ENCODE results near the gene PRPF19. TPM values are rescaled to one million over a fixed set of nuclear protein-coding genes. Genes with fewer than 3 reads are reported as not detected.

The PRPF19 gene
- total and polyA plus RNA-seq, 9 of the 15 experiments (the other 6 are each of a cell fraction or from before 2014, with no cell fraction given) = 9.4 to 212 (median 73.2) TPM

DNA sequence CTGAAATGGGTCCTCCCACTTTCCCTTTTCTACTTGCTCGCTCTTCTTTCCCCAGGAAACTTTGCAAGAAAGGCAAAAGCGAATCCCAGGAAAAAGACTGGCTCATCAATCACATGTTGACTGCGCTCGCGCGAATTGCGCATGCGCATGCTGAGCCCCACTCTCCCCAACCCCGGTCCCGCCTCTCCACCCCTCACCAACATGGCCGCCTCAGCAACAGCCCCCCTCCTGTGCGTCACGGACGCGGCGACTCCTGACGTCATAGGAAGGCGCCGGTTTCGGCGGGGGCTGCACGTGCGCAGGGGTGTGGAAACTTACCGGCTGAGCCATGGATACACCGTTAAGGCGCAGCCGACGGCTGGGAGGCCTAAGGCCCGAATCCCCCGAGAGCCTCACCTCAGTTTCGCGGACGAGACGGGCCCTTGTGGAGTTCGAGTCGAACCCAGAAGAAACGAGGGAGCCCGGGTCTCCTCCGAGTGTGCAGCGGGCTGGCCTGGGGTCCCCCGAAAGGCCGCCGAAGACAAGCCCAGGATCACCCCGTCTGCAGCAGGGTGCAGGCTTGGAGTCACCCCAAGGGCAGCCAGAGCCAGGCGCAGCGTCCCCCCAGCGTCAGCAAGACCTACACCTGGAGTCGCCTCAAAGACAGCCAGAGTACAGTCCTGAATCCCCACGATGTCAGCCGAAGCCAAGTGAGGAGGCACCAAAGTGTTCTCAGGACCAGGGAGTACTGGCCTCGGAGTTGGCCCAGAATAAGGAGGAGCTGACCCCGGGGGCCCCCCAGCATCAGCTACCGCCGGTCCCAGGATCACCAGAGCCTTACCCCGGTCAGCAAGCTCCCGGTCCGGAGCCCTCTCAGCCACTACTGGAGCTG lies 64.4 kb downstream of the PRPF19 start, which contains the start of gene CCDC86 (continued):
- TF ChIP-seq, protein P1, sequence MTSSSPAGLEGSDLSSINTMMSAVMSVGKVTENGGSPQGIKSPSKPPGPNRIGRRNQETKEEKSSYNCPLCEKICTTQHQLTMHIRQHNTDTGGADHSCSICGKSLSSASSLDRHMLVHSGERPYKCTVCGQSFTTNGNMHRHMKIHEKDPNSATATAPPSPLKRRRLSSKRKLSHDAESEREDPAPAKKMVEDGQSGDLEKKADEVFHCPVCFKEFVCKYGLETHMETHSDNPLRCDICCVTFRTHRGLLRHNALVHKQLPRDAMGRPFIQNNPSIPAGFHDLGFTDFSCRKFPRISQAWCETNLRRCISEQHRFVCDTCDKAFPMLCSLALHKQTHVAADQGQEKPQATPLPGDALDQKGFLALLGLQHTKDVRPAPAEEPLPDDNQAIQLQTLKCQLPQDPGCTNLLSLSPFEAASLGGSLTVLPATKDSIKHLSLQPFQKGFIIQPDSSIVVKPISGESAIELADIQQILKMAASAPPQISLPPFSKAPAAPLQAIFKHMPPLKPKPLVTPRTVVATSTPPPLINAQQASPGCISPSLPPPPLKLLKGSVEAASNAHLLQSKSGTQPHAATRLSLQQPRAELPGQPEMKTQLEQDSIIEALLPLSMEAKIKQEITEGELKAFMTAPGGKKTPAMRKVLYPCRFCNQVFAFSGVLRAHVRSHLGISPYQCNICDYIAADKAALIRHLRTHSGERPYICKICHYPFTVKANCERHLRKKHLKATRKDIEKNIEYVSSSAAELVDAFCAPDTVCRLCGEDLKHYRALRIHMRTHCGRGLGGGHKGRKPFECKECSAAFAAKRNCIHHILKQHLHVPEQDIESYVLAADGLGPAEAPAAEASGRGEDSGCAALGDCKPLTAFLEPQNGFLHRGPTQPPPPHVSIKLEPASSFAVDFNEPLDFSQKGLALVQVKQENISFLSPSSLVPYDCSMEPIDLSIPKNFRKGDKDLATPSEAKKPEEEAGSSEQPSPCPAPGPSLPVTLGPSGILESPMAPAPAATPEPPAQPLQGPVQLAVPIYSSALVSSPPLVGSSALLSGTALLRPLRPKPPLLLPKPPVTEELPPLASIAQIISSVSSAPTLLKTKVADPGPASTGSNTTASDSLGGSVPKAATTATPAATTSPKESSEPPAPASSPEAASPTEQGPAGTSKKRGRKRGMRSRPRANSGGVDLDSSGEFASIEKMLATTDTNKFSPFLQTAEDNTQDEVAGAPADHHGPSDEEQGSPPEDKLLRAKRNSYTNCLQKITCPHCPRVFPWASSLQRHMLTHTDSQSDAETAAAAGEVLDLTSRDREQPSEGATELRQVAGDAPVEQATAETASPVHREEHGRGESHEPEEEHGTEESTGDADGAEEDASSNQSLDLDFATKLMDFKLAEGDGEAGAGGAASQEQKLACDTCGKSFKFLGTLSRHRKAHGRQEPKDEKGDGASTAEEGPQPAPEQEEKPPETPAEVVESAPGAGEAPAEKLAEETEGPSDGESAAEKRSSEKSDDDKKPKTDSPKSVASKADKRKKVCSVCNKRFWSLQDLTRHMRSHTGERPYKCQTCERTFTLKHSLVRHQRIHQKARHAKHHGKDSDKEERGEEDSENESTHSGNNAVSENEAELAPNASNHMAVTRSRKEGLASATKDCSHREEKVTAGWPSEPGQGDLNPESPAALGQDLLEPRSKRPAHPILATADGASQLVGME (CRISPR knock-in tag; IDR thresholded peaks at IDR 0.05) = no peak
- TF ChIP-seq ESRRB (CRISPR knock-in tag; IDR thresholded peaks at IDR 0.05; ENCODE audit: borderline replicate concordance) (no peak), GABPA (tag; conservative IDR thresholded peaks at IDR 0.05; ENCODE audit: low read depth) (peak; percentile 44; the same call in 1 of the 2 replicates), TBL1XR1 (IDR thresholded peaks at IDR 0.05; ENCODE audit: low read length in 2 of 2) (peak in 1 of 2 experiments; percentile 100; a peak in 2 of 4 replicates), CXXC5 (CRISPR knock-in tag; IDR thresholded peaks at IDR 0.05) (peak; percentile 84), HDAC1 (IDR thresholded peaks at IDR 0.05) (peak; percentile 97 to 100; a peak in 3 of 4 replicates), SRSF1 (IDR thresholded peaks at IDR 0.05; ENCODE audit: low read depth, low read length) (no peak), RAD51 (IDR thresholded peaks at IDR 0.05; ENCODE audit: borderline replicate concordance, low read depth) (peak; percentile 33; the same call in 1 of the 2 replicates), ADNP (tag; IDR thresholded peaks at IDR 0.05) (no peak)
- TF ChIP-seq, protein P2, sequence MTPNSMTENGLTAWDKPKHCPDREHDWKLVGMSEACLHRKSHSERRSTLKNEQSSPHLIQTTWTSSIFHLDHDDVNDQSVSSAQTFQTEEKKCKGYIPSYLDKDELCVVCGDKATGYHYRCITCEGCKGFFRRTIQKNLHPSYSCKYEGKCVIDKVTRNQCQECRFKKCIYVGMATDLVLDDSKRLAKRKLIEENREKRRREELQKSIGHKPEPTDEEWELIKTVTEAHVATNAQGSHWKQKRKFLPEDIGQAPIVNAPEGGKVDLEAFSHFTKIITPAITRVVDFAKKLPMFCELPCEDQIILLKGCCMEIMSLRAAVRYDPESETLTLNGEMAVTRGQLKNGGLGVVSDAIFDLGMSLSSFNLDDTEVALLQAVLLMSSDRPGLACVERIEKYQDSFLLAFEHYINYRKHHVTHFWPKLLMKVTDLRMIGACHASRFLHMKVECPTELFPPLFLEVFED (CRISPR knock-in tag; conservative IDR thresholded peaks at IDR 0.05) = no peak
- TF ChIP-seq, protein P3, sequence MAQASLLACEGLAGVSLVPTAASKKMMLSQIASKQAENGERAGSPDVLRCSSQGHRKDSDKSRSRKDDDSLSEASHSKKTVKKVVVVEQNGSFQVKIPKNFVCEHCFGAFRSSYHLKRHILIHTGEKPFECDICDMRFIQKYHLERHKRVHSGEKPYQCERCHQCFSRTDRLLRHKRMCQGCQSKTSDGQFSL (CRISPR knock-in tag; IDR thresholded peaks at IDR 0.05) = peak; percentile 96
- TF ChIP-seq, protein P3 (tag; IDR thresholded peaks at IDR 0.05) = peak in 1 of 2 experiments; percentile 89; a peak in 2 of 4 replicates
- TF ChIP-seq, protein P4, sequence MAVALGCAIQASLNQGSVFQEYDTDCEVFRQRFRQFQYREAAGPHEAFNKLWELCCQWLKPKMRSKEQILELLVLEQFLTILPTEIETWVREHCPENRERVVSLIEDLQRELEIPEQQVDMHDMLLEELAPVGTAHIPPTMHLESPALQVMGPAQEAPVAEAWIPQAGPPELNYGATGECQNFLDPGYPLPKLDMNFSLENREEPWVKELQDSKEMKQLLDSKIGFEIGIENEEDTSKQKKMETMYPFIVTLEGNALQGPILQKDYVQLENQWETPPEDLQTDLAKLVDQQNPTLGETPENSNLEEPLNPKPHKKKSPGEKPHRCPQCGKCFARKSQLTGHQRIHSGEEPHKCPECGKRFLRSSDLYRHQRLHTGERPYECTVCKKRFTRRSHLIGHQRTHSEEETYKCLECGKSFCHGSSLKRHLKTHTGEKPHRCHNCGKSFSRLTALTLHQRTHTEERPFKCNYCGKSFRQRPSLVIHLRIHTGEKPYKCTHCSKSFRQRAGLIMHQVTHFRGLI (CRISPR knock-in tag; IDR thresholded peaks at IDR 0.05) = no peak
- TF ChIP-seq, protein P5, sequence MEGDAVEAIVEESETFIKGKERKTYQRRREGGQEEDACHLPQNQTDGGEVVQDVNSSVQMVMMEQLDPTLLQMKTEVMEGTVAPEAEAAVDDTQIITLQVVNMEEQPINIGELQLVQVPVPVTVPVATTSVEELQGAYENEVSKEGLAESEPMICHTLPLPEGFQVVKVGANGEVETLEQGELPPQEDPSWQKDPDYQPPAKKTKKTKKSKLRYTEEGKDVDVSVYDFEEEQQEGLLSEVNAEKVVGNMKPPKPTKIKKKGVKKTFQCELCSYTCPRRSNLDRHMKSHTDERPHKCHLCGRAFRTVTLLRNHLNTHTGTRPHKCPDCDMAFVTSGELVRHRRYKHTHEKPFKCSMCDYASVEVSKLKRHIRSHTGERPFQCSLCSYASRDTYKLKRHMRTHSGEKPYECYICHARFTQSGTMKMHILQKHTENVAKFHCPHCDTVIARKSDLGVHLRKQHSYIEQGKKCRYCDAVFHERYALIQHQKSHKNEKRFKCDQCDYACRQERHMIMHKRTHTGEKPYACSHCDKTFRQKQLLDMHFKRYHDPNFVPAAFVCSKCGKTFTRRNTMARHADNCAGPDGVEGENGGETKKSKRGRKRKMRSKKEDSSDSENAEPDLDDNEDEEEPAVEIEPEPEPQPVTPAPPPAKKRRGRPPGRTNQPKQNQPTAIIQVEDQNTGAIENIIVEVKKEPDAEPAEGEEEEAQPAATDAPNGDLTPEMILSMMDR (IDR thresholded peaks at IDR 0.05 in 2 of 3, conservative IDR thresholded peaks at IDR 0.05 in 1 of 3; ENCODE audit: insufficient read depth in 2 of 3, low read depth in 1 of 3, low read length in 3 of 3) = 0 out of 6 replicates have a peak, but pooled peaks of 1 of the 3 experiments have one; percentile 3
